Esophagus (tissue), 2 donors: ENCODE measurements around the gene AP2A1. TPM values are rescaled to one million over a fixed set of nuclear protein-coding genes. Genes with fewer than 3 reads are reported as not detected.
A peak's percentile ranks its signal among the peaks of the same experiment; 100 is the strongest.

Experiments used
- H3K27ac ChIP-seq, 2 donors: one replicate each; pipeline ENCODE4 v1.5.1; 2013; ENCODE audit warnings: low read depth in 2 of 2, mild to moderate bottlenecking in 2 of 2, inconsistent platforms in 1 of 2, low read length in 1 of 2, moderate library complexity in 1 of 2
- H3K27me3 ChIP-seq, 2 donors: one replicate each; pipeline ENCODE4 v1.6.1; 2013; ENCODE audit warnings: low read length in 2 of 2, control low read depth in 1 of 2, mild to moderate bottlenecking in 1 of 2; ENCODE audit not compliant: insufficient read depth in 2 of 2, control insufficient read depth in 1 of 2
- H3K36me3 ChIP-seq, 2 donors: one replicate each; pipeline ENCODE4 v1.6.1; 2013; ENCODE audit warnings: low read length in 1 of 2; ENCODE audit not compliant: control insufficient read depth in 2 of 2, insufficient read depth in 2 of 2
- H3K4me1 ChIP-seq, 2 donors: one replicate each; pipeline ENCODE4 v1.6.1; 2013; ENCODE audit warnings: low read length in 1 of 2; ENCODE audit not compliant: control insufficient read depth in 2 of 2, insufficient read depth in 2 of 2
- H3K4me3 ChIP-seq, 2 donors: one replicate each; pipeline ENCODE4 v1.5.1; 2013; ENCODE audit warnings: low read length in 2 of 2, mild to moderate bottlenecking in 2 of 2, low read depth in 1 of 2, moderate library complexity in 1 of 2
- H3K9me3 ChIP-seq, 2 donors: one replicate each; pipeline ENCODE4 v1.6.1; 2013; ENCODE audit warnings: mild to moderate bottlenecking in 2 of 2, low read depth in 1 of 2, low read length in 1 of 2, moderate library complexity in 1 of 2; ENCODE audit not compliant: control insufficient read depth in 2 of 2, insufficient read depth in 1 of 2
- WGBS, 2 donors: extraction: QIAGEN DNeasy Blood & Tissue Kit; methylation state at CpG; one replicate each; pipeline ENCODE4 v1.1.7; 2013; 5-methylcytosine and 5-hydroxymethylcytosine counted together
- polyA plus RNA-seq, 2 donors: library from polyadenylated mRNA; stranded (reverse); fragments of 200-250 nt; gene quantifications; one replicate each; pipeline ENCODE4 v1.2.3, GENCODE V29; 2013
- donor health status: healthy with polysubstance abuse.
- donor health status: Bipolar disorder and iron deficiency.

AP2A1 gene
- polyA plus RNA-seq, 2 donors = 37.4 to 40.7 TPM

- H3K27ac ChIP-seq = peak overlapping the region in 1 of 2 donors; percentile 5
Measured at GRCh38 chr19:49807058-49807903, 40.5 kb downstream of the AP2A1 start.

GRCh38 chr19:49807904-49808675 lies 41.3 kb downstream of the AP2A1 start:
- Histone ChIP-seq H3K27me3 (no peaks in the 10 kb centered on the region), H3K27ac (peak overlapping the region in 1 of 2 donors; percentile 34), H3K36me3 (peaks cover 5 to 15% of the 10 kb centered on the region in 2 donors), H3K4me3 (peak overlapping the region in 1 of 2 donors; percentile 60), H3K9me3 (no peaks in the 10 kb centered on the region), H3K4me1 (peaks cover 4 to 9% of the 10 kb centered on the region in 2 donors)
- WGBS, 2 donors = 78 to 80% methylated on average over 20 of the region's 20 CpGs

More at GRCh38 chr19:49807058-49807903, 40.5 kb downstream of the AP2A1 start:
- H3K4me3 ChIP-seq = no peak overlapping the region
- no peaks in the 10 kb centered on the region for H3K27me3 ChIP-seq
- H3K9me3 ChIP-seq = no peaks in the 10 kb centered on the region
- peaks cover 5 to 21% of the 10 kb centered on the region in 2 donors for H3K36me3 ChIP-seq
- H3K4me1 ChIP-seq = peaks cover 4 to 9% of the 10 kb centered on the region in 2 donors
- WGBS, 2 donors = 82 to 87% methylated on average over 18 of the region's 18 CpGs

GRCh38 chr19:49808711-49809159 lies 41.9 kb downstream of the AP2A1 start:
- WGBS, 2 donors = 3% methylated on average over 31 of the region's 31 CpGs
- peaks cover 0 to 8% of the 10 kb centered on the region in 2 donors for H3K36me3 ChIP-seq
- H3K9me3 ChIP-seq = no peaks in the 10 kb centered on the region
- no peaks in the 10 kb centered on the region for H3K27me3 ChIP-seq
- peak overlapping the region; percentile 60 to 78 for H3K4me3 ChIP-seq
- H3K4me1 ChIP-seq = peaks cover 4 to 9% of the 10 kb centered on the region in 2 donors
- H3K27ac ChIP-seq = peak overlapping the region; percentile 68 to 77

- peaks cover 0 to 7% of the 10 kb centered on the region in 2 donors for H3K36me3 ChIP-seq
- peak overlapping the region; percentile 60 to 78 for H3K4me3 ChIP-seq
- no peaks in the 10 kb centered on the region for H3K9me3 ChIP-seq
- H3K4me1 ChIP-seq = peaks cover 4 to 10% of the 10 kb centered on the region in 2 donors
- H3K27me3 ChIP-seq = no peaks in the 10 kb centered on the region
- WGBS, 2 donors = 7% methylated on average over 49 to 50 of the region's 50 CpGs
- H3K27ac ChIP-seq = peak overlapping the region; percentile 68 to 77
Measured at GRCh38 chr19:49809160-49809940, 42.5 kb downstream of the AP2A1 start.

GRCh38 chr19:49809941-49810389 lies 43.2 kb downstream of the AP2A1 start:
- H3K27me3 ChIP-seq = no peaks in the 10 kb centered on the region
- H3K4me1 ChIP-seq = peaks cover 4 to 12% of the 10 kb centered on the region in 2 donors
- no peaks in the 10 kb centered on the region for H3K9me3 ChIP-seq
- H3K4me3 ChIP-seq = peak overlapping the region; percentile 60 to 78
- WGBS, 2 donors = 90 to 91% methylated on average over 5 of the region's 5 CpGs
- H3K27ac ChIP-seq = peak overlapping the region; percentile 68 to 77
- H3K36me3 ChIP-seq = peaks cover 0 to 2% of the 10 kb centered on the region in 2 donors

- Histone ChIP-seq H3K36me3 (no peaks in the 10 kb centered on the region), H3K27ac (no peak overlapping the region), H3K27me3 (no peaks in the 10 kb centered on the region), H3K9me3 (no peaks in the 10 kb centered on the region), H3K4me3 (no peak overlapping the region), H3K4me1 (peaks cover 4 to 12% of the 10 kb centered on the region in 2 donors)
- 93 to 97% methylated on average over 6 of the region's 6 CpGs for WGBS, 2 donors
Measured at GRCh38 chr19:49811328-49811727, 44.5 kb downstream of the AP2A1 start.

- Histone ChIP-seq H3K36me3 (no peaks in the 10 kb centered on the region), H3K4me1 (peaks cover 4 to 12% of the 10 kb centered on the region in 2 donors), H3K27ac (peak overlapping the region; percentile 52 to 87), H3K27me3 (no peaks in the 10 kb centered on the region), H3K4me3 (peak overlapping the region; percentile 63 to 64), H3K9me3 (no peaks in the 10 kb centered on the region)
- 45 to 47% methylated on average over 11 of the region's 11 CpGs for whole genome bisulfite sequencing, 2 donors
Measured at GRCh38 chr19:49812452-49812996, 45.7 kb downstream of the AP2A1 start.

- Histone ChIP-seq H3K4me1 (peaks cover 4 to 12% of the 10 kb centered on the region in 2 donors), H3K27ac (peak within 1 kb of the TSS; percentile 52 to 87), H3K4me3 (peak within 1 kb of the TSS; percentile 63 to 64), H3K9me3 (no peaks in the 10 kb centered on the region), H3K27me3 (no peaks in the 10 kb centered on the region), H3K36me3 (no peaks in the 10 kb centered on the region)
- 0% methylated on average over 45 of the region's 45 CpGs for WGBS, 2 donors
Measured at GRCh38 chr19:49812997-49813861, 46.4 kb downstream of the AP2A1 start, which contains the start of gene FUZ. Gene FUZ (minus strand): TSS chr19:49813292. CDS start chr19:49813106, 186 bp downstream.
